ENCODE results near the gene CREB3L4. TPM values are rescaled to one million over a fixed set of nuclear protein-coding genes. Genes with fewer than 3 reads are reported as not detected.

The CREB3L4 gene
- total RNA-seq, 3 donors from 2014 or later (not counting 1 experiment from before 2014, with no cell fraction given): 10.8 to 16.8 (median 10.9) TPM

- DNase-seq: no peak
- Histone ChIP-seq H3K27me3 (ENCODE audit: control insufficient read depth, insufficient read depth, low read length) (no peaks in the 10 kb centered on the region), H3K27ac (ENCODE audit: low read length) (no peak overlapping the region), H3K4me1 (ENCODE audit: control insufficient read depth, insufficient read depth, low read length) (no peaks in the 10 kb centered on the region), H3K9me3 (ENCODE audit: control insufficient read depth, insufficient read depth, low read length) (no peaks in the 10 kb centered on the region), H3K36me3 (ENCODE audit: control insufficient read depth, insufficient read depth, low read length) (no peaks in the 10 kb centered on the region), H3K4me3 (ENCODE audit: low read length) (no peak overlapping the region)
- H3K27ac Mint-ChIP-seq: no peak overlapping the region
- TF ChIP-seq CTCF (IDR thresholded peaks at IDR 0.05): no peak
- no peaks in the 10 kb centered on the region for H3K36me3 Mint-ChIP-seq
- H3K27me3 Mint-ChIP-seq (ENCODE audit: low read depth in 2 of 2): no peaks in the 10 kb centered on the region
- intact Hi-C loops (cut with micrococcal nuclease): no loop called here
- no peak overlapping the region for H3K4me3 Mint-ChIP-seq
- H3K4me1 Mint-ChIP-seq: no peaks in the 10 kb centered on the region
- ATAC-seq: no peak
- H3K9me3 Mint-ChIP-seq: no peaks in the 10 kb centered on the region
- whole genome bisulfite sequencing (ENCODE audit: insufficient coverage): 91% methylated on average over 3 of the region's 3 CpGs
Measured at GRCh38 chr1:154014154-154014907, 46.6 kb downstream of the CREB3L4 start.

GRCh38 chr1:154019269-154019668, 51.6 kb downstream of the CREB3L4 start:
- Mint-ChIP-seq H3K9me3 (no peaks in the 10 kb centered on the region), H3K36me3 (no peaks in the 10 kb centered on the region), H3K4me1 (no peaks in the 10 kb centered on the region), H3K27ac (no peak overlapping the region), H3K4me3 (no peak overlapping the region), H3K27me3 (ENCODE audit: low read depth in 2 of 2) (no peaks in the 10 kb centered on the region)
- WGBS (ENCODE audit: insufficient coverage): 95% methylated on average over 4 of the region's 4 CpGs
- H3K27ac ChIP-seq (ENCODE audit: low read length): no peak overlapping the region
- ATAC-seq: no peak
- no peak for DNase-seq
- no peaks in the 10 kb centered on the region for H3K4me1 ChIP-seq (ENCODE audit: control insufficient read depth, insufficient read depth, low read length)
- no peak for TF ChIP-seq CTCF (IDR thresholded peaks at IDR 0.05)
- intact Hi-C loops (cut with micrococcal nuclease): no loop called here
- no peaks in the 10 kb centered on the region for H3K36me3 ChIP-seq (ENCODE audit: control insufficient read depth, insufficient read depth, low read length)
- no peaks in the 10 kb centered on the region for H3K9me3 ChIP-seq (ENCODE audit: control insufficient read depth, insufficient read depth, low read length)
- no peaks in the 10 kb centered on the region for H3K27me3 ChIP-seq (ENCODE audit: control insufficient read depth, insufficient read depth, low read length)
- no peak overlapping the region for H3K4me3 ChIP-seq (ENCODE audit: low read length)

GRCh38 chr1:154019940-154020339, 52.2 kb downstream of the CREB3L4 start:
- H3K4me1 ChIP-seq (ENCODE audit: control insufficient read depth, insufficient read depth, low read length): no peaks in the 10 kb centered on the region
- ATAC-seq: no peak
- Mint-ChIP-seq H3K27me3 (ENCODE audit: low read depth in 2 of 2) (no peaks in the 10 kb centered on the region), H3K9me3 (no peaks in the 10 kb centered on the region), H3K4me1 (no peaks in the 10 kb centered on the region), H3K36me3 (no peaks in the 10 kb centered on the region), H3K4me3 (no peak overlapping the region), H3K27ac (no peak overlapping the region)
- no peaks in the 10 kb centered on the region for H3K27me3 ChIP-seq (ENCODE audit: control insufficient read depth, insufficient read depth, low read length)
- no peak for DNase-seq
- 94% methylated on average over 1 of the region's 1 CpG for WGBS (ENCODE audit: insufficient coverage)
- intact Hi-C loops (cut with micrococcal nuclease): no loop called here
- H3K9me3 ChIP-seq (ENCODE audit: control insufficient read depth, insufficient read depth, low read length): no peaks in the 10 kb centered on the region
- TF ChIP-seq CTCF (IDR thresholded peaks at IDR 0.05): no peak
- H3K27ac ChIP-seq (ENCODE audit: low read length): no peak overlapping the region
- H3K36me3 ChIP-seq (ENCODE audit: control insufficient read depth, insufficient read depth, low read length): no peaks in the 10 kb centered on the region
- no peak overlapping the region for H3K4me3 ChIP-seq (ENCODE audit: low read length)

Other genes with a start within 250 kb of the CREB3L4 start
- 10 to 100 TPM; 44.3 to 55.3 (median 44.5) TPM for gene INTS3, start 239.9 kb upstream of the CREB3L4 start, total RNA-seq
- 100 to 1,000 TPM in 1 of 3 donors, 10 to 100 TPM in 2; 65.3 to 107 (median 89.8) TPM for gene SLC27A3, start 192.5 kb upstream of the CREB3L4 start, total RNA-seq
- 10 to 100 TPM; 68.1 to 91.3 (median 75.5) TPM for gene GATAD2B, start 44.9 kb upstream of the CREB3L4 start, total RNA-seq
- 100 to 1,000 TPM; 244 to 322 (median 291) TPM for gene DENND4B, start 21.2 kb upstream of the CREB3L4 start, total RNA-seq
- gene CRTC2, start 9.3 kb upstream of the CREB3L4 start, total RNA-seq: 100 to 1,000 TPM; 144 to 166 (median 154) TPM
- gene SLC39A1, start 4.4 kb upstream of the CREB3L4 start, total RNA-seq: 10 to 100 TPM; 20.7 to 21.5 (median 21.2) TPM
- gene JTB, start 9.8 kb downstream of the CREB3L4 start, total RNA-seq: 100 to 1,000 TPM in 2 of 3 donors, 10 to 100 TPM in 1; 96.9 to 107 (median 101) TPM
- under 1 TPM in 2 of 3 donors, not detected in 1; 0.25 to 0.73 TPM for gene RAB13, start 18.4 kb downstream of the CREB3L4 start, total RNA-seq
- 1,000 to 10,000 TPM; 2,073 to 2,763 (median 2,323) TPM for gene RPS27, start 22.9 kb downstream of the CREB3L4 start, total RNA-seq
- under 1 TPM; 0.13 to 0.24 (median 0.18) TPM for gene NUP210L, start 187.2 kb downstream of the CREB3L4 start, total RNA-seq
- 100 to 1,000 TPM; 516 to 622 (median 551) TPM for gene TPM3, start 224.2 kb downstream of the CREB3L4 start, total RNA-seq
- gene CFAP141, start 238.4 kb downstream of the CREB3L4 start, total RNA-seq: 1 to 10 TPM in 1 of 3 donors, not detected in 2; 1.2 TPM

Data from natural killer cell (primary cell).